GM15510 (cell line): ENCODE data around the gene FAM174C.

Experiments used
- POLR2A ChIP-seq: IDR thresholded peaks from 3 replicates; pipeline ENCODE4 v1.6.1; 2011; ENCODE audit warnings: borderline replicate concordance; ENCODE audit not compliant: insufficient read length; ENCODE audit errors: extremely low read depth

FAM174C gene

DNA sequence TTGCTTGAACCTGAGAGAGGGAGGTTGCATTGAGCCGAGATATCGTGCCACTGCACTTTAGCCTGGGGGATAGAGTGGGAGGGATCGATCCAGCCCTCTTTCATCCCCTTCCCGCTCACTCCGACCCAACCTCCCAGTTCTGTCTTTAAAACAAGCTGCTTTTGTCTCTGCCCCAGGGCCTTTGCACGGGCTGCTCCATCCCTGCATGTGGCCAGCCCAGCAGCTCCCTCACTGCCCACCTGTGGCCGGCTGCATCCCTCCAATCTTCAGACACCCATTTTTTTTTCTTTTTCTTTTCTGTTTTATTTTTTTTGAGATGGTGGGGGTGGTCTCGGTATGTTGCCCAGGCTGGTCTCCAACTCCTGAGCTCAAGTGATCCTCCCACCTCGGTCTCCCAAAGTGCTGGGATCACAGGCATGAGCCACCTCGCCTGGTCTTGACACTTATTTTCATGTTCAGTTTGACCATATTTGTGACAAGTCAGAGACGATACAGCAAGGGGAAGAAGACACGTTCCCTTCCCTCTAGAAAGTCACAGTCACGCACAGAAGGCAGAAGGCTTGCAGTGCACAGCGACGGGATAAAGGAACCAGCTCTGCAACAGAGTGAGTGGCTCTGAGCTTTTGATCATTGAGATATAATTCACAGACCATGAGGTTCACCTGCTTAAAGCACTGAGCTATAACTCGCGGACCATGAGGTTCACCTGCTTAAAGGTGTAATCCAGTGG lies 42.1 kb downstream of the FAM174C start:
- TF ChIP-seq POLR2A = no peak

DNA sequence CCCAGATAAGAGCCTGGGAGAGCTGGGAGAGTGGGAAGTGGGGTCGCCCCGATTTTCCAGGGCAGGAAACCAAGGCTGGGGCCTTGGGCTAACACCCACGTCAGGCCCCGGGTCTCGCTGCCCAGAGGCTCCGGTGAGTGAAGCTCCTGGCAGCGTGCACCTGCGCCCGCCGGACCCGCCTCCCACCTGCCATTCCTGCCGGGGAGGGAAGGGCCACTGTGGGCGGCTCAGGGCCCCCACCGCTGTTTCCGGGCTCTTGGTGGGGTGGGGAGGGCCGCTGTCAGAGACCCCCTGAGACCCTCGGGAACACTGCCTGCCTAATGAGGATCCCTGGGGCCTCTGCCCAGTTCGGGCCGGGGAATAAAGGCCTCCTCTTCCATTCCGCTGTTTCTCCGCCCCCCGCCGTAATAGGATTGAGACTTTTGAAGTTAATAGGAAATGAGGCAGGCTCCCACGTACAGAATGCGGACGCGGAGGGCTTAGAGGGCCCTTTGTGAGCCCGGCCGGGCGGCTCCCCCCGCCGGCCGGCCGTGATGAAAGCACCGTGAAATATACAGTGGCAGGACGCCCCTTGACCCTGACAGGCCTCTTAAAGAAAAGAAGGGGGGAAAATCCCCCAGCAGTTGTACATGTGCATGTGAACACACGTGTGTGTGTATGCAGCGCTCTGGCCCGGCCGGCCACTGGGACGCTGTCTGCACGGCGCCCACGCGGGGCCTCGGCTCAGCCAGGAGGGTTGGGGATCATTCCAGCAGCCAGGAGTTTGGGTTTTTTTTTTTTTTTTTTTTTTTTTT lies 43.5 kb downstream of the FAM174C start:
- no peak for TF ChIP-seq POLR2A

DNA sequence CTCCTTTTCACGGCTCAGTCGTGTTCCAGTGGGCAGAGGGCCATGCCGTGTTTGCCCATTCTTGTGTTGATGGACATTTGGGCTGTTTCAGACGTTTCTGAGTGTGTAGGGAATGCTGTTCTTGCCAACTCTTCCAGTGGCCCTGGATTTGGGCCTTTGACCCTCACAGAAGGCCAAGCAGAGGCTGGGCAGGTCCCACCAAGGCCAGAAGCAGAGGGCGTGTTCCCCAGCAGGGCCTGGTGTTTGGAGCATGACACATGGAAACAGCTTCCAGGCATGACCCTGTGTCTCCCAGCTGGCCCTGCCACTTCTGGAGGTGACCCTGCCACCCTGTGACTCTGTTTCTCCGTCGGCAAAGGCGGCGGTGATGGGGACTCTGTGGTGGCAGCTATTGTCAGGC lies 46.2 kb downstream of the FAM174C start:
- no peak for TF ChIP-seq POLR2A

DNA sequence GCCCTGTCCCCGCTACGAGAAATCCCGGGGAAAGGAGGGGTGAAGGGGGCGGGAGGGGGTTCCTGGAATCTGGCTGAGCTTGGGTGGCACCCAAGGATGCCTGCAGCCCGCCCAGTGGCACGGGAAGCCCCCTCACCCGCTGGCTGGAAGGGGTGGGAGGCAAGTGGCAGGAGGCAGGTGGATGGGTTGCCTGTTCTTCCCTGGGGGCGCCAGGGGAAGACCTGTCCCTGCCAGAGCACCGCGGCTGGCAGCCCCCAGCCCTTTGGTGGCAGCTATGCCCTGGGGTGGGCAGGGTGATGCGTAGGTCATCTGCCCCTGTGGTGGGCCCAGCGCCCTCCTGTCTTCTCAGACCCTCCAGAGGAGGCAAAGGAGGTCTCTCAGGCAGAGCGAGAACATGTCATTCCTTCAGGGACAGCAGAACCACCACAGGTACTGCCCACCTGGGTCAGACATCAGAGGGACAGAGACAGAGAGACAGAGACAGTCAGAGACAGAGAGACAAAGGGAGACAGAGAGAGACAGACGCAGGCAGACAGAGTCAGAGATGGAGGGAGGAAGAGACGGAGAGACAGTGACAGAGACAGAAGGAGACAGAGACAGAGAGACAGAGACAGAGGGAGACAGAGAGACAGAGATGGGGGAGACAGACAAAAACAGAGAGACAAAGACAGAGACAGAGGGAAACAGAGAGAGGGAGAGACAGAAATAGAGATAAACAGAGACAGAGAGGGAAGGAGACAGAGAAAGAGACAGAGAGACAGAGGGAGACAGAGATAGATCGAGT lies 47.1 kb downstream of the FAM174C start:
- TF ChIP-seq POLR2A = no peak

DNA sequence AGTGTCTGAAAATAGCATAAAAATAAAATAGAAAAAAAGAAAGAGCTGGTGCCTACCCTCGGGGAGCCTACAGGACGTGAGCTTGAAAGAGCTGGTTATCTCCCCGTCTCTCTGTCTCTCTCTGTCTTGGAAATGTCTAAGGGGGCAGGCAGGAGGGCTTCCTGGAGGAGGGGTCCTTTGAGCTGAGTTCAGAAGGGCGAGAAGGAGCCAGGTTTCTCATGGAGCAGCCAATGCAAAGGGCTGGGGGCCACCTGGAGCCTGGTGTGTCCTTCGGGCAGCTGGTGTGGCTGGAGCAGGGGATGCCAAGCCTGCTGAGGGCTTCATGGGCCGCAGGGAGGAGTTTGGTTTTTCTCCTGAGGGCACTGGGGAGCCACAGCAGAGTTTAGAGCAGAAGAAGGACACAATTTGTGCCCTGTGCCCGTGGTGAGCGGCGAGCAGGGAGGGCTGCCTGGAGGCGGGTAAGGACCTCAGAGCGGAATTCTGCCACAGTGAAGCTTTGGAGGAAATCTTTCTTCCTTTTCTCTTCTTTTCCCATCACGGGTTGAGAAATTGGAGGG lies 49.0 kb downstream of the FAM174C start:
- no peak for TF ChIP-seq POLR2A

DNA sequence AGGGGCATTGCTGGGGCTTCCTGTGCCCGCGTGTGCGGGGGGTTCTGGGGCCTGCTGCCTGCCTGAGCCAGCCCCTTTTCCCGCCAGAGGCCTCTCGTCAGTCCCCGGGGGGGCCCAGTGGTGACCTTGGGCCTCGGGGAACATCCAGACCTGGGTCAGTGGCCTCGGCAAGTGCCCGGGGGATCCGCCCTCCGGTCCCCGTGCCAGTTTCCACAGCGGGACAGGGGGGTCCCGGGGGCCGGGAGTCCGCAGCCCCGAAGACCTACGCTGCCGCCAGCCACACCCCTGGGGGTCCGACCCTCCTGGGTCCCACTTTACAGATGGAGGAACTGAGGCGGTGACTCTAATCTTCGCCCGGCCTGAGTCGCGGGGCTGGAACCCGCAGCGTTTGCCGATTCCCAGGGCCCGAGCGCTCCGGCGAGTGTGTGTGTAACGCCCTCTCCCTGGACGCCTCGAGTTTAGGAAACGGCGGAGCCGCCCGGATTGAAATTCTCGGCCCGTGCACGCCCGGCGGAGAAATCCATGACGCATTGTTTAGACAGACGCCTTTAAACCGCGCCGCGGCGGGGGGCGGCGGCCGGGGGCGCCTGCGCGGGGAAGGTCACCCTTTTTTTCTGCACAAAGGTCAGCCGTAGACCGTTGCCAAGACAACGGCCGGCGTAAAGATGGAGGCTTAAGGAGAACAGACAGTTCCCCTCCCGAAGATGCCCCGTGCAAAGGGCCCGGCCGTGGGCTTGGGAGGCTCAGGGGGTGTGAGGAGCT lies 49.7 kb downstream of the FAM174C start:
- TF ChIP-seq POLR2A = no peak

DNA sequence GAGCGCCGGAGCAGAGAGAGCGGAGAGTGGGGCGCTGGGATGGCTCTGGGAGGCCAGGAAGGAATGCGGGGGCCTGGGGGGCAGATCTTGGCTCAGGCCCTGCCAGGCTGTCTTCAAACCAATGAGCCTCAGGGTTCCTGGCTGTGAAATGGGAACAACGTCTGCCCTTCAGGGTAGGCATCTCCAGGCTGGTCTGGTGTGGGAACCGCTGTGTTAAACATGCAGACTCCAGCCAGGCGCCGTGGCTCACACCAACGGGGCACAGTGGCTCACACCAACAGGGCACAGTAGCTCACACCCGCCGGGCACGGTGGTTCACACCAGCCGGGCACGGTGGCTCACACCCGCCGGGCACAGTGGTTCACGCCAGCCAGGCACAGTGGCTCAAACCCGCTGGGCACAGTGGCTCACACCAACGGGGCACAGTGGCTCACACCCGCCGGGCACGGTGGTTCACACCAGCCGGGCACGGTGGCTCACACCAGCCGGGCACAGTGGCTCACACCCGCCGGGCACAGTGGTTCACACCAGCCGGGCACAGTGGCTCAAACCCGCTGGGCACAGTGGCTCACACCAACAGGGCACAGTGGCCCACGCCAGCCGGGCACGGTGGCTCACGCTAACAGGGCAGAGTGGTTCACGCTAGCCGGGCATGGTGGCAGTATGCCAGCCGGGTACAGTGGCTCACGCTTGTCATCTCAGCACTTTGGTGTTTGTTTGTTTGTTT lies 50.4 kb downstream of the FAM174C start:
- TF ChIP-seq POLR2A = no peak

DNA sequence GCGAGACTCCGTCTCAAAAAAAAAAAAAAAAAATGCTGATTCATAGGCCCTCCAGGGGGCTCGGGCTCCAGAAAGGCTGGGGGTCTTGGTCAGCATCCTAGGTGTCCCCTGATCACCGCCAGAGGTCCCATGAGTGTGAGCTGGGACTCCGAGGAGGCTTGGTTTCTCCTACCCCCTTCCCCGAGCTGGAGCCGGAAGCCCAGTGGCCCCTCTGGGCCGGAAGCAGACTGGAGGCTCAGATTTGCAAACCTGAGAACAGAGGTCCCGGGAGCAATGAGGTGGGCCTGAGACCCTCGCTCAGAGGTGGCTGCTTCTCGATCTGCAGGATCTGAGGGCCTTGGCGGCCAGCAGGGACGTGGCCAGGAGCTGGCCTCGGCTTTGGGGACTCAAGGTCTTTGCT lies 51.8 kb downstream of the FAM174C start:
- no peak for TF ChIP-seq POLR2A
